IMR-90 (cell line): ENCODE data around the gene PEX14.

Experiments used
- MXI1 ChIP-seq: IDR thresholded peaks from 2 replicates; pipeline ENCODE4 v1.6.1; 2012; ENCODE audit warnings: low read depth, mild to moderate bottlenecking, low read length, moderate library complexity, borderline replicate concordance
- POLR2A ChIP-seq: IDR thresholded peaks from 2 replicates; pipeline ENCODE4 v1.6.1; 2012; ENCODE audit warnings: mild to moderate bottlenecking, low read depth, low read length
- RAD21 ChIP-seq: IDR thresholded peaks from 2 replicates; pipeline ENCODE4 v1.6.1; 2012; ENCODE audit warnings: low read length, improper control_type of control experiment
- RCOR1 ChIP-seq: IDR thresholded peaks from 2 replicates; pipeline ENCODE4 v1.6.1; 2012; ENCODE audit warnings: mild to moderate bottlenecking, low read length, improper control_type of control experiment; ENCODE audit not compliant: insufficient replicate concordance
- SMC3 ChIP-seq: fragments of 150-350 bp; IDR thresholded peaks from 2 replicates; pipeline ENCODE4 v1.6.1; 2016; ENCODE audit warnings: low read depth, mild to moderate bottlenecking, antibody characterized with exemption, low read length, moderate library complexity
- TF ChIP-seq, protein P1 (sequence below): conservative IDR thresholded peaks from 2 replicates; pipeline ENCODE4 v1.5.1; 2012; ENCODE audit warnings: mild to moderate bottlenecking, low read depth, low read length, improper control_type of control experiment
- TF ChIP-seq, protein P2 (sequence below): fragments of 150-350 bp; IDR thresholded peaks from 2 replicates; pipeline ENCODE4 v1.6.1; 2017; ENCODE audit warnings: mild to moderate bottlenecking, antibody characterized with exemption, low read length, low read depth

DNA sequence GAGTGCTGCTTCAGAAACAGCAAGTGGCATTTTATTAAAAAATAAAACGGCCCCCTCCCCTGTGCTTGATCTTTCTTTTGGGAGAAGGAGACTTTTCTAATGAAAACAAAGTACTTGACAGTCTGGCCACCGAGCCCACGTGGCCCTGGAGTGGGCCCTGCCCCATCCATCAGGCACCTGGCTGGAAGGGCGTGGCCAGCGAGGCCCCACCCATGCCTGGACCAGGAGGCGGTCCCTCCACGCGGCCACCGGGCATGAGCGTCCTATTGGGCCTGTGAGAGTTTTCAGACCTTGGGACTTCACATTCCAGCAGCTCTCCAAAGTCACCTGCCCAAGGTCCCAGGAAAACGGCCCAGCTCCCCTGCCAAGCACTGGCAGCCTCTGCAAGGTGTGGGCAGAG is 177.0 kb downstream of the PEX14 start:
- TF ChIP-seq, protein P1, sequence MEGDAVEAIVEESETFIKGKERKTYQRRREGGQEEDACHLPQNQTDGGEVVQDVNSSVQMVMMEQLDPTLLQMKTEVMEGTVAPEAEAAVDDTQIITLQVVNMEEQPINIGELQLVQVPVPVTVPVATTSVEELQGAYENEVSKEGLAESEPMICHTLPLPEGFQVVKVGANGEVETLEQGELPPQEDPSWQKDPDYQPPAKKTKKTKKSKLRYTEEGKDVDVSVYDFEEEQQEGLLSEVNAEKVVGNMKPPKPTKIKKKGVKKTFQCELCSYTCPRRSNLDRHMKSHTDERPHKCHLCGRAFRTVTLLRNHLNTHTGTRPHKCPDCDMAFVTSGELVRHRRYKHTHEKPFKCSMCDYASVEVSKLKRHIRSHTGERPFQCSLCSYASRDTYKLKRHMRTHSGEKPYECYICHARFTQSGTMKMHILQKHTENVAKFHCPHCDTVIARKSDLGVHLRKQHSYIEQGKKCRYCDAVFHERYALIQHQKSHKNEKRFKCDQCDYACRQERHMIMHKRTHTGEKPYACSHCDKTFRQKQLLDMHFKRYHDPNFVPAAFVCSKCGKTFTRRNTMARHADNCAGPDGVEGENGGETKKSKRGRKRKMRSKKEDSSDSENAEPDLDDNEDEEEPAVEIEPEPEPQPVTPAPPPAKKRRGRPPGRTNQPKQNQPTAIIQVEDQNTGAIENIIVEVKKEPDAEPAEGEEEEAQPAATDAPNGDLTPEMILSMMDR: no peak
- TF ChIP-seq RCOR1 (no peak), POLR2A (no peak), SMC3 (no peak), RAD21 (no peak), MXI1 (no peak)
- TF ChIP-seq, protein P2, sequence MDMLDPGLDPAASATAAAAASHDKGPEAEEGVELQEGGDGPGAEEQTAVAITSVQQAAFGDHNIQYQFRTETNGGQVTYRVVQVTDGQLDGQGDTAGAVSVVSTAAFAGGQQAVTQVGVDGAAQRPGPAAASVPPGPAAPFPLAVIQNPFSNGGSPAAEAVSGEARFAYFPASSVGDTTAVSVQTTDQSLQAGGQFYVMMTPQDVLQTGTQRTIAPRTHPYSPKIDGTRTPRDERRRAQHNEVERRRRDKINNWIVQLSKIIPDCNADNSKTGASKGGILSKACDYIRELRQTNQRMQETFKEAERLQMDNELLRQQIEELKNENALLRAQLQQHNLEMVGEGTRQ: no peak
